D721Med (cell line): ENCODE data around the gene DOCK6.

Source experiments
- DNase-seq: peaks from one replicate; pipeline ENCODE4 v3.0.0; 2011; ENCODE audit warnings: low spot score; ENCODE audit not compliant: insufficient read length
- FAIRE-seq: peaks from 2 replicates; lab custom pipeline; 2011; peaks lifted over from hg19 to GRCh38; lab: Jason Lieb, UNC
- CTCF ChIP-seq: IDR thresholded peaks from 2 replicates; pipeline ENCODE4 v1.5.1; 2012; ENCODE audit warnings: mild to moderate bottlenecking, control low read depth; ENCODE audit not compliant: insufficient read depth; ENCODE audit errors: missing control alignments

Gene DOCK6

GRCh38 chr19:11173516-11174155, 88.7 kb downstream of the DOCK6 start:
- DNase-seq: no peak
- no peak for FAIRE-seq
- no peak for TF ChIP-seq CTCF

GRCh38 chr19:11172576-11172975, 89.7 kb downstream of the DOCK6 start:
- FAIRE-seq (no peak), DNase-seq (no peak)
- TF ChIP-seq CTCF: no peak

- FAIRE-seq (no peak), DNase-seq (no peak)
- no peak for TF ChIP-seq CTCF
Measured at GRCh38 chr19:11171144-11171543, 91.2 kb downstream of the DOCK6 start.

GRCh38 chr19:11169896-11170678, 92.2 kb downstream of the DOCK6 start:
- no peak for DNase-seq
- TF ChIP-seq CTCF: no peak
- no peak for FAIRE-seq

GRCh38 chr19:11168568-11168967, 93.8 kb downstream of the DOCK6 start:
- FAIRE-seq (no peak), DNase-seq (no peak)
- no peak for TF ChIP-seq CTCF

DNA sequence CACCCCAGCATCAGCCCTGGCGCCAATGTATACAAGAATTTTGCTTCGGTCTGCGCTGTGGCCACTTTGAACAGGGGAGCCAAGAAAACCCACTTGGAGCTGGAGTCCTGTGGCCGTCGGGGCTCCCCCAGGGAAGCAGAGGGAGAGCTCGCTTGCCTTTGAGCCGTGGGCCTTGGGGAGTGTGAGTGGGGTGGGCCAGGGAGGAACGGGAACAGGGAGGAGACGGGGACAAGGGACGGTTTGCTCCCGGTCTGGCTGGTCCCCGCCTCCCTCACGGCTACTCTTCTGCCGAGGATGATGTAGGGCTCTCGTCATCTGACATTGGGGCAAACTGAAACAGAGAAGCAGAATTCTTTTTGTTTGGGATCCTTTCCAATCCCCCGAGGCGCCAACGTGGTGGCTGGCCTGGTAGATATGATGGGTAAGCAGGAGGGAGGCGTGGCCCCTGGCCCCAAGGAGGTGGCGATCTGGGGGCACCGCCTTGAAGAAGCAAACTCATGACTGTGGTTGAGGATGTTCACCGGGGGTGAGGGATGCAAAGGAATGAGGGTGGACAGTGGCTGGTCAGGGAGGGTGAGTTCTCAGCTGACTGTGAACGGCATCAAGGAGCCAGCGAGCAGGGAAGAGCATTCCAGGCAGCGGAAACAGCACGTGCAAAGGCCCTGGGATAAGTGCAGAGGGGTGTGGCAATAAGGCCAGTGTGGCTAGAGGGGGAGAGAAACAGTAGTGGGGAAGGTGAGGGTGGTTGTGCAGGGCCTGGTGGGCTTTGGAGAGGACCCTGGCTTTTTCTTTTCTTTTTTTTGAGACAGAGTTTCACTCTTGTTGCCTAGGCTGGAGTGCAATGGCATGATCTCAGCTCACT, 95.8 kb downstream of the DOCK6 start:
- FAIRE-seq (no peak), DNase-seq (no peak)
- TF ChIP-seq CTCF: no peak
